Keratinocyte (primary cell): ENCODE measurements around the gene CHL1. TPM values are rescaled to one million over a fixed set of nuclear protein-coding genes. Genes with fewer than 3 reads are reported as not detected.

Experiments used
- DNase-seq: peaks from one replicate; pipeline ENCODE4 v3.0.0-alpha.2; 2011; ENCODE audit warnings: low read depth, missing footprints, low spot score
- FAIRE-seq: peaks from 2 replicates; lab custom pipeline; 2011; peaks lifted over from hg19 to GRCh38; lab: Jason Lieb, UNC
- H2AFZ ChIP-seq: 2 replicates; pipeline ENCODE4 v1.6.0; 2012; ENCODE audit warnings: low read length, control low read depth, inconsistent platforms; ENCODE audit not compliant: control insufficient read depth
- H3K27ac ChIP-seq: 2 replicates; pipeline ENCODE4 v1.5.1; 2011; ENCODE audit warnings: low read length; ENCODE audit not compliant: control insufficient read depth, insufficient read depth
- H3K27me3 ChIP-seq: 3 replicates; pipeline ENCODE4 v1.6.0; 2011; ENCODE audit warnings: low read length; ENCODE audit not compliant: control insufficient read depth, insufficient read depth; ENCODE audit errors: extremely low read depth
- H3K36me3 ChIP-seq, 2 experiments: 2 replicates in 1 of 2; 3 replicates in 1 of 2; pipeline ENCODE4 v1.5.1; 2011; ENCODE audit warnings: low read length in 2 of 2, mild to moderate bottlenecking in 1 of 2; ENCODE audit not compliant: control insufficient read depth in 2 of 2, insufficient read depth in 2 of 2; ENCODE audit errors: extremely low read depth in 1 of 2
- H3K4me1 ChIP-seq: 3 replicates; pipeline ENCODE4 v1.5.1; 2011; ENCODE audit warnings: low read length; ENCODE audit not compliant: control insufficient read depth, insufficient read depth; ENCODE audit errors: extremely low read depth
- H3K4me2 ChIP-seq: 3 replicates; pipeline ENCODE4 v1.6.0; 2011; ENCODE audit warnings: low read depth, low read length; ENCODE audit not compliant: control insufficient read depth, insufficient read depth; ENCODE audit errors: extremely low read depth
- H3K4me3 ChIP-seq, 3 experiments: fragments of 200-600 bp in 1 of 3; sonication (generic) in 1 of 3; 2 replicates in 2 of 3; 3 replicates in 1 of 3; pipeline ENCODE4 v1.5.1; 2011 to 2016; ENCODE audit warnings: low read length in 3 of 3, mild to moderate bottlenecking in 3 of 3, control low read depth in 2 of 3, inconsistent platforms in 1 of 3, low read depth in 1 of 3, mixed read lengths in 1 of 3, mixed run types in 1 of 3, moderate library complexity in 1 of 3; ENCODE audit not compliant: control insufficient read depth in 2 of 3, insufficient read depth in 2 of 3; ENCODE audit errors: extremely low read depth in 1 of 3
- H3K79me2 ChIP-seq: 2 replicates; pipeline ENCODE4 v1.6.0; 2012; ENCODE audit warnings: low read length; ENCODE audit not compliant: control insufficient read depth, insufficient read depth
- H3K9ac ChIP-seq: 3 replicates; pipeline ENCODE4 v1.6.0; 2011; ENCODE audit warnings: low read length; ENCODE audit not compliant: control insufficient read depth, insufficient read depth; ENCODE audit errors: extremely low read depth
- H3K9me1 ChIP-seq: 3 replicates; pipeline ENCODE4 v1.6.0; 2011; ENCODE audit warnings: low read length; ENCODE audit not compliant: control insufficient read depth, insufficient read depth; ENCODE audit errors: extremely low read depth
- H3K9me3 ChIP-seq: 2 replicates; pipeline ENCODE4 v1.5.1; 2012; ENCODE audit warnings: low read depth, low read length; ENCODE audit not compliant: control insufficient read depth
- H4K20me1 ChIP-seq: 3 replicates; pipeline ENCODE4 v1.6.0; 2011; ENCODE audit warnings: low read length; ENCODE audit not compliant: control insufficient read depth, insufficient read depth; ENCODE audit errors: extremely low read depth
- CTCF ChIP-seq, 3 experiments: IDR thresholded peaks in 1 of 3; conservative IDR thresholded peaks in 1 of 3; optimal IDR thresholded peaks in 1 of 3; 2 replicates in 2 of 3; 3 replicates in 1 of 3; pipeline versions ENCODE3 to v1.5.1; 2011; ENCODE audit warnings: low read length in 3 of 3, mild to moderate bottlenecking in 3 of 3, moderate library complexity in 2 of 3, control low read depth in 1 of 3, inconsistent platforms in 1 of 3; ENCODE audit not compliant: insufficient read depth in 2 of 3; ENCODE audit errors: extremely low read depth in 1 of 3
- EZH2 ChIP-seq: IDR thresholded peaks from one replicate; pipeline ENCODE4 v1.6.1; 2012; ENCODE audit warnings: inconsistent platforms, mild to moderate bottlenecking, low read length, moderate library complexity
- dilution Hi-C: fragments of 300-500 bp; cut with MboI; formaldehyde crosslinking; loops from one replicate; pipeline ENCODE4 v1.7.0; 2020; ENCODE audit warnings: low sequenced_read_pairs; ENCODE audit not compliant: extremely low pct_ligation_motif_present
- polyA plus RNA-seq, 5 experiments: library from polyadenylated mRNA; depleted of rRNA in 3 of 5; stranded (reverse) in 3 of 5; stranded (forward) in 1 of 5; unstranded in 1 of 5; fragments of >200 nt; gene quantifications; 1 replicate in 1 of 5; 2 replicates in 3 of 5; 3 replicates in 1 of 5; pipeline versions ENCODE4 v1.2.1 to v1.2.3, GENCODE V29; 2011 to 2012; ENCODE audit warnings: missing spikeins in 2 of 5, low read depth in 1 of 5, low replicate concordance in 1 of 5

Gene CHL1
- polyA plus RNA-seq, 1 donor (not counting 4 experiments of a cell fraction or from before 2014, with no cell fraction given): 0.04 TPM

- H3K9ac ChIP-seq: no peak overlapping the region
- FAIRE-seq (no peak), DNase-seq (no peak)
- H2AFZ ChIP-seq: no peak overlapping the region
- no peaks in the 10 kb centered on the region for H3K9me1 ChIP-seq
- H3K4me3 ChIP-seq: no peak overlapping the region
- no peaks in the 10 kb centered on the region for H4K20me1 ChIP-seq
- H3K79me2 ChIP-seq: no peaks in the 10 kb centered on the region
- H3K4me1 ChIP-seq: no peaks in the 10 kb centered on the region
- H3K27ac ChIP-seq: no peak overlapping the region
- H3K27me3 ChIP-seq: no peaks in the 10 kb centered on the region
- H3K9me3 ChIP-seq: no peaks in the 10 kb centered on the region
- dilution Hi-C loops: no loop called here
- TF ChIP-seq CTCF (optimal IDR thresholded peaks at IDR 0.05 in 1 of 3, IDR thresholded peaks at IDR 0.05 in 1 of 3, conservative IDR thresholded peaks at IDR 0.05 in 1 of 3; ENCODE audit: extremely low read depth in 1 of 3, insufficient read depth in 2 of 3, low read length in 3 of 3): no peak
- TF ChIP-seq EZH2: no peak
- no peaks in the 10 kb centered on the region for H3K36me3 ChIP-seq
- H3K4me2 ChIP-seq: no peak overlapping the region
These were observed 166.2 kb downstream of the CHL1 start for GRCh38 chr3:362681-363338.

GRCh38 chr3:364287-364686, 167.7 kb downstream of the CHL1 start:
- Histone ChIP-seq H3K79me2 (no peaks in the 10 kb centered on the region), H3K27ac (no peak overlapping the region), H4K20me1 (no peaks in the 10 kb centered on the region), H3K4me3 (no peak overlapping the region), H3K9me1 (no peaks in the 10 kb centered on the region), H3K4me2 (no peak overlapping the region), H3K9ac (no peak overlapping the region), H3K36me3 (no peaks in the 10 kb centered on the region), H2AFZ (no peak overlapping the region), H3K9me3 (no peaks in the 10 kb centered on the region), H3K27me3 (no peaks in the 10 kb centered on the region), H3K4me1 (no peaks in the 10 kb centered on the region)
- dilution Hi-C loops: no loop called here
- DNase-seq (no peak), FAIRE-seq (no peak)
- TF ChIP-seq CTCF (optimal IDR thresholded peaks at IDR 0.05 in 1 of 3, IDR thresholded peaks at IDR 0.05 in 1 of 3, conservative IDR thresholded peaks at IDR 0.05 in 1 of 3; ENCODE audit: extremely low read depth in 1 of 3, insufficient read depth in 2 of 3, low read length in 3 of 3) (no peak), EZH2 (no peak)
